Endothelial cell of umbilical vein (primary cell): Measurements from ENCODE around the gene SLC35G1. TPM values are rescaled to one million over a fixed set of nuclear protein-coding genes. Genes with fewer than 3 reads are reported as not detected.

Experiments
- BruUV-seq: library from RNA; stranded (reverse); fragments of 400-500 nt; replicated peaks from 2 replicates; lab custom pipeline; 2021; lab: Mats Ljungman, UMichigan
- CTCF ChIA-PET: fragments of 300-600, 350-600 bp; sonication (Branson Sonifier 250); formaldehyde crosslinking; loops from one replicate; lab custom pipeline; 2021; ENCODE audit warnings: antibody characterized with exemption, inconsistent platforms; lab: Charles Lee
- POLR2A ChIA-PET: fragments of 300-600, 350-600 bp; sonication (Branson Sonifier 250); formaldehyde crosslinking; loops from one replicate; lab custom pipeline; 2021; ENCODE audit warnings: antibody characterized with exemption, inconsistent platforms; lab: Charles Lee
- DNase-seq: peaks from one replicate; pipeline ENCODE4 v3.0.0-alpha.2; 2011; ENCODE audit warnings: low read depth, low spot score
- FAIRE-seq: peaks from 2 replicates; lab custom pipeline; 2011; peaks lifted over from hg19 to GRCh38; lab: Jason Lieb, UNC
- H2AFZ ChIP-seq: 2 replicates; pipeline ENCODE4 v1.6.0; 2012; ENCODE audit warnings: low read depth, low read length, control low read depth, inconsistent platforms
- H3K27ac ChIP-seq: 2 replicates; pipeline ENCODE4 v1.5.1; 2011; ENCODE audit warnings: low read depth, mild to moderate bottlenecking, control low read depth, low read length, moderate library complexity; ENCODE audit not compliant: insufficient read depth
- H3K27me3 ChIP-seq, 2 experiments: 2 replicates each; pipeline versions ENCODE4 v1.6.0 to v1.6.1; 2011; ENCODE audit warnings: low read length in 2 of 2, mixed read lengths in 1 of 2; ENCODE audit not compliant: control insufficient read depth in 2 of 2, insufficient read depth in 2 of 2
- H3K36me3 ChIP-seq, 2 experiments: 2 replicates in 1 of 2; 3 replicates in 1 of 2; pipeline ENCODE4 v1.5.1; 2011; ENCODE audit warnings: low read length in 2 of 2, mild to moderate bottlenecking in 1 of 2, moderate library complexity in 1 of 2; ENCODE audit not compliant: control insufficient read depth in 2 of 2, insufficient read depth in 2 of 2; ENCODE audit errors: extremely low read depth in 1 of 2
- H3K4me1 ChIP-seq: 3 replicates; pipeline ENCODE4 v1.5.1; 2011; ENCODE audit warnings: mild to moderate bottlenecking, low read length; ENCODE audit not compliant: control insufficient read depth, insufficient read depth; ENCODE audit errors: extremely low read depth
- H3K4me2 ChIP-seq: 2 replicates; pipeline ENCODE4 v1.6.1; 2011; ENCODE audit warnings: low read length, control low read depth, mixed read lengths; ENCODE audit not compliant: insufficient read depth
- H3K4me3 ChIP-seq, 3 experiments: fragments of 200-600 bp in 1 of 3; sonication (generic), shearing (Covaris generic) in 1 of 3; replicated peaks in 1 of 3; 2 replicates each; pipeline ENCODE4 v1.5.1; 2011 to 2016; ENCODE audit warnings: control low read depth in 3 of 3, low read length in 3 of 3, mild to moderate bottlenecking in 2 of 3, inconsistent platforms in 1 of 3, low read depth in 1 of 3, moderate library complexity in 1 of 3; ENCODE audit not compliant: insufficient read depth in 1 of 3
- H3K79me2 ChIP-seq: 2 replicates; pipeline ENCODE4 v1.6.0; 2012; ENCODE audit warnings: low read length, inconsistent platforms; ENCODE audit not compliant: control insufficient read depth, insufficient read depth
- H3K9ac ChIP-seq: replicated peaks from 2 replicates; pipeline ENCODE3; 2011; ENCODE audit warnings: low read length, control low read depth; ENCODE audit not compliant: insufficient read depth; ENCODE audit errors: extremely low read depth
- H3K9me1 ChIP-seq: replicated peaks from 3 replicates; pipeline ENCODE4 v1.6.0; 2011; ENCODE audit warnings: mild to moderate bottlenecking, low read length; ENCODE audit not compliant: control insufficient read depth, insufficient read depth; ENCODE audit errors: extremely low read depth
- H3K9me3 ChIP-seq: replicated peaks from 2 replicates; pipeline ENCODE4 v1.5.1; 2012; ENCODE audit warnings: low read length, inconsistent platforms; ENCODE audit not compliant: control insufficient read depth, insufficient read depth
- H4K20me1 ChIP-seq: replicated peaks from 2 replicates; pipeline ENCODE3; 2011; ENCODE audit warnings: mild to moderate bottlenecking, low read length; ENCODE audit not compliant: control insufficient read depth, insufficient read depth; ENCODE audit errors: extremely low read depth
- CTCF ChIP-seq, 2 donors: IDR thresholded peaks; 1 replicate in 1 of 2; 2 replicates in 1 of 2; pipeline ENCODE4 v1.5.1; 2011; ENCODE audit warnings: low read length in 2 of 2, mild to moderate bottlenecking in 2 of 2, moderate library complexity in 2 of 2, control low read depth in 1 of 2, inconsistent platforms in 1 of 2, low read depth in 1 of 2; ENCODE audit not compliant: insufficient read depth in 1 of 2; ENCODE audit errors: extremely low read depth in 1 of 2
- EZH2 ChIP-seq: IDR thresholded peaks from 2 replicates; pipeline ENCODE4 v1.6.1; 2012; ENCODE audit warnings: borderline replicate concordance, low read depth, mild to moderate bottlenecking, moderate library complexity, low read length, inconsistent platforms; ENCODE audit not compliant: severe bottlenecking
- FOS ChIP-seq: IDR thresholded peaks from 2 replicates; pipeline ENCODE4 v1.6.1; 2011; ENCODE audit warnings: mild to moderate bottlenecking, low read length, moderate library complexity, borderline replicate concordance; ENCODE audit not compliant: insufficient read depth
- GATA2 ChIP-seq: IDR thresholded peaks from 2 replicates; pipeline ENCODE4 v1.7.0; 2011; ENCODE audit warnings: low read depth, mild to moderate bottlenecking, moderate library complexity, mixed read lengths, low read length; ENCODE audit not compliant: insufficient read length, insufficient read depth
- JUN ChIP-seq: IDR thresholded peaks from 2 replicates; pipeline ENCODE4 v1.6.1; 2011; ENCODE audit warnings: borderline replicate concordance, low read depth; ENCODE audit not compliant: insufficient read length, insufficient read depth
- MAX ChIP-seq: IDR thresholded peaks from 2 replicates; pipeline ENCODE4 v1.6.1; 2011; ENCODE audit not compliant: insufficient read depth, insufficient read length
- MYC ChIP-seq: IDR thresholded peaks from one replicate; pipeline ENCODE4 v1.6.1; 2011; ENCODE audit warnings: mild to moderate bottlenecking, low read depth, low read length
- POLR2A ChIP-seq: IDR thresholded peaks from 2 replicates; pipeline ENCODE4 v1.6.1; 2012; ENCODE audit warnings: low read depth, mild to moderate bottlenecking, control low read depth, low read length
- POLR2AphosphoS5 ChIP-seq: IDR thresholded peaks from 2 replicates; pipeline ENCODE4 v1.6.1; 2012; ENCODE audit warnings: low read depth, mild to moderate bottlenecking, control low read depth, low read length, moderate library complexity; ENCODE audit not compliant: insufficient read depth
- dilution Hi-C: fragments of 300-500 bp; cut with MboI; formaldehyde crosslinking; loops from one replicate; pipeline ENCODE4 v1.15.0; 2019; ENCODE audit warnings: low sequenced_read_pairs; ENCODE audit not compliant: extremely low pct_ligation_motif_present
- intact Hi-C: fragments of 100-400 bp; cut with micrococcal nuclease; formaldehyde crosslinking; loops from one replicate; pipeline ENCODE4 v1.10.0; 2022
- polyA plus RNA-seq, 4 experiments: library from polyadenylated mRNA; depleted of rRNA in 3 of 4; stranded (reverse) in 3 of 4; unstranded in 1 of 4; fragments of >200 nt; gene quantifications; 2 replicates each; pipeline versions ENCODE4 v1.2.1 to v1.2.3, GENCODE V29; 2011 to 2012; ENCODE audit warnings: missing spikeins in 1 of 4
- total RNA-seq: library from RNA; stranded (reverse); gene quantifications from 2 replicates; pipeline ENCODE4 v1.2.3, GENCODE V29; 2021

The SLC35G1 gene
- total and polyA plus RNA-seq, 2 donors (not counting 3 experiments of a cell fraction or from before 2014, with no cell fraction given), result 2.5 to 4.1 TPM

- DNase-seq, result no peak
- H2AFZ ChIP-seq, result no peak overlapping the region
- no peak for TF ChIP-seq FOS
- TF ChIP-seq POLR2A, result no peak
- no peak for TF ChIP-seq MYC
- no peak for TF ChIP-seq EZH2
- TF ChIP-seq MAX, result no peak
- TF ChIP-seq GATA2, result no peak
- no peak for TF ChIP-seq CTCF (IDR thresholded peaks at IDR 0.05; ENCODE audit: extremely low read depth in 1 of 2, insufficient read depth in 1 of 2, low read depth in 1 of 2, low read length in 2 of 2)
- no peak for TF ChIP-seq JUN
- no peak for TF ChIP-seq POLR2AphosphoS5
- no peak for FAIRE-seq
- H4K20me1 ChIP-seq, result no peaks in the 10 kb centered on the region
- ChIA-PET CTCF (interaction anchor here (1.0 kb wide), 1 partner anchor 9 kb away, joined by 6 read pairs; no protein-coding TSS in a partner anchor), POLR2A (no interaction called here)
- intact Hi-C loops, result no loop called here
- H3K27ac ChIP-seq, result no peak overlapping the region
- H3K27me3 ChIP-seq, result peaks cover 3 to 15% of the 10 kb centered on the region in 2 experiments
- dilution Hi-C loops, result no loop called here
- no peaks in the 10 kb centered on the region for H3K4me1 ChIP-seq
- H3K9me3 ChIP-seq, result no peaks in the 10 kb centered on the region
- H3K4me3 ChIP-seq, result no peak overlapping the region
- no peak overlapping the region for H3K9ac ChIP-seq
- H3K4me2 ChIP-seq, result no peak overlapping the region
- no peaks in the 10 kb centered on the region for H3K79me2 ChIP-seq
- H3K9me1 ChIP-seq, result no peaks in the 10 kb centered on the region
- no peaks in the 10 kb centered on the region for H3K36me3 ChIP-seq
- BruUV-seq, result no TSS peak
Measured at GRCh38 chr10:93867525-93867924, 26.3 kb upstream of the SLC35G1 start.
